Measurements from ENCODE around the gene ACTRT3.
"Not testable (repeated sequence)": the region's sequence is repeated elsewhere in the genome, so short reads cannot be mapped to it uniquely, and the experiment has no call there.

ACTRT3 gene

GRCh38 chr3:169772305-169772896, 3.0 kb upstream of the ACTRT3 start:
- DNase-seq = peak; percentile 87 to 88

GRCh38 chr3:169771497-169772304, 2.3 kb upstream of the ACTRT3 start:
- peak; percentile 93 to 98 for DNase-seq

GRCh38 chr3:169764882-169765612, 4.3 kb downstream of the ACTRT3 start, which contains the start of gene TERC:
TSS of gene TERC (minus strand) at chr3:169765060.
- peak; percentile 70 to 96 for DNase-seq

- peak in 1 of 2 experiments; percentile 53 for DNase-seq
Measured at GRCh38 chr3:169764312-169764881, 5.0 kb downstream of the ACTRT3 start.

- DNase-seq = no peak
Measured at GRCh38 chr3:169760479-169760878, 8.9 kb downstream of the ACTRT3 start.

- no peak for DNase-seq
Measured at GRCh38 chr3:169759256-169759655, 10.1 kb downstream of the ACTRT3 start.

GRCh38 chr3:169758359-169758994, 10.9 kb downstream of the ACTRT3 start:
- DNase-seq = no peak

- DNase-seq = no peak
Measured at GRCh38 chr3:169755488-169755887, 13.9 kb downstream of the ACTRT3 start.

- no peak for DNase-seq
Measured at GRCh38 chr3:169754711-169755110, 14.7 kb downstream of the ACTRT3 start.

GRCh38 chr3:169751875-169752274, 17.5 kb downstream of the ACTRT3 start:
- no peak for DNase-seq

GRCh38 chr3:169750665-169751064, 18.7 kb downstream of the ACTRT3 start:
- no peak for DNase-seq

- DNase-seq = no peak
Measured at GRCh38 chr3:169748670-169749069, 20.7 kb downstream of the ACTRT3 start.

GRCh38 chr3:169746924-169747323, 22.4 kb downstream of the ACTRT3 start:
- no peak for DNase-seq

- DNase-seq = no peak
Measured at GRCh38 chr3:169744366-169745054, 24.9 kb downstream of the ACTRT3 start.

GRCh38 chr3:169739067-169739466, 30.3 kb downstream of the ACTRT3 start:
- no peak for DNase-seq

- DNase-seq = not testable (repeated sequence)
Measured at GRCh38 chr3:169731857-169732256, 37.5 kb downstream of the ACTRT3 start.

GRCh38 chr3:169722724-169723123, 46.6 kb downstream of the ACTRT3 start:
- no peak for DNase-seq

GRCh38 chr3:169718415-169718814, 50.9 kb downstream of the ACTRT3 start:
- DNase-seq = not testable (repeated sequence)
